Caco-2 (cell line): Measurements from ENCODE around the gene VAV2. TPM values are rescaled to one million over a fixed set of nuclear protein-coding genes. Genes with fewer than 3 reads are reported as not detected.

Source experiments
- BruUV-seq: library from RNA; stranded (reverse); fragments of 400-500 nt; replicated peaks from 2 replicates; lab custom pipeline; 2021; lab: Mats Ljungman, UMichigan
- CTCF ChIA-PET: fragments of 300-600 bp; sonication (Branson Sonifier 250); formaldehyde crosslinking; loops from one replicate; lab custom pipeline; 2022; ENCODE audit warnings: antibody characterized with exemption; lab: Charles Lee
- POLR2A ChIA-PET: fragments of 300-600 bp; sonication (Branson Sonifier 250); formaldehyde crosslinking; loops from one replicate; lab custom pipeline; 2022; ENCODE audit warnings: antibody characterized with exemption; lab: Charles Lee
- DNase-seq, 2 experiments: peaks; one replicate each; pipeline versions ENCODE4 v3.0.0 to v3.0.0-alpha.2; 2020 to 2022
- H3K27me3 ChIP-seq: replicated peaks from 2 replicates; pipeline ENCODE4 v1.6.0; 2011; ENCODE audit warnings: low read length; ENCODE audit not compliant: control insufficient read depth, insufficient read depth
- H3K36me3 ChIP-seq: 2 replicates; pipeline ENCODE4 v1.5.1; 2011; ENCODE audit warnings: low read length; ENCODE audit not compliant: control insufficient read depth, insufficient read depth
- H3K4me1 ChIP-seq: fragments of 250-450 bp; sonication (Bioruptor Pico); 2 replicates; pipeline ENCODE4 v1.5.1; 2020; ENCODE audit warnings: mild to moderate bottlenecking
- H3K4me3 ChIP-seq: 2 replicates; pipeline ENCODE4 v1.5.1; 2011; ENCODE audit warnings: low read depth, mild to moderate bottlenecking, control low read depth, low read length
- H3K9me3 ChIP-seq: fragments of 250-450 bp; sonication (Bioruptor Pico); 2 replicates; pipeline ENCODE4 v1.5.1; 2020; ENCODE audit warnings: mild to moderate bottlenecking, moderate library complexity
- H3K27ac Mint-ChIP-seq: one replicate; pipeline ENCODE4 v1.8.0; 2022; ENCODE audit warnings: mixed read lengths; ENCODE audit not compliant: unreplicated experiment
- H3K27me3 Mint-ChIP-seq: one replicate; pipeline ENCODE4 v1.8.0; 2022; ENCODE audit warnings: mixed read lengths; ENCODE audit not compliant: insufficient read depth, unreplicated experiment
- H3K36me3 Mint-ChIP-seq: one replicate; pipeline ENCODE4 v1.8.0; 2022; ENCODE audit warnings: mild to moderate bottlenecking, mixed read lengths; ENCODE audit not compliant: insufficient read depth, unreplicated experiment
- H3K4me1 Mint-ChIP-seq: one replicate; pipeline ENCODE4 v1.8.0; 2022; ENCODE audit warnings: low read depth, mixed read lengths; ENCODE audit not compliant: unreplicated experiment
- H3K4me3 Mint-ChIP-seq: one replicate; pipeline ENCODE4 v1.8.0; 2022; ENCODE audit warnings: mild to moderate bottlenecking, moderate library complexity, mixed read lengths; ENCODE audit not compliant: unreplicated experiment
- H3K9me3 Mint-ChIP-seq: one replicate; pipeline ENCODE4 v1.8.0; 2022; ENCODE audit warnings: mixed read lengths; ENCODE audit not compliant: unreplicated experiment
- CTCF ChIP-seq, 2 experiments: fragments of 200-600 bp in 1 of 2; IDR thresholded peaks; 1 replicate in 1 of 2; 2 replicates in 1 of 2; pipeline versions ENCODE4 v1.5.1 to v1.8.0; 2011 to 2022; ENCODE audit warnings: antibody characterized with exemption in 1 of 2, control low read depth in 1 of 2, inconsistent platforms in 1 of 2, low read depth in 1 of 2, low read length in 1 of 2, mild to moderate bottlenecking in 1 of 2, moderate library complexity in 1 of 2; ENCODE audit not compliant: insufficient read depth in 1 of 2, severe bottlenecking in 1 of 2, unreplicated experiment in 1 of 2
- intact Hi-C: fragments of 100-400 bp; cut with micrococcal nuclease; formaldehyde crosslinking; loops from one replicate; pipeline ENCODE4 v1.10.0; 2022; ENCODE audit not compliant: unreplicated experiment
- total RNA-seq: library from RNA; stranded (reverse); gene quantifications from 2 replicates; pipeline ENCODE4 v1.2.3, GENCODE V29; 2022

Gene VAV2
- total RNA-seq, 1 experiment from 2014 or later, result 55.3 TPM

GRCh38 chr9:133786907-133787753 lies 205.0 kb downstream of the VAV2 start:
- no peaks in the 10 kb centered on the region for H3K27me3 Mint-ChIP-seq
- H3K27me3 ChIP-seq, result no peaks in the 10 kb centered on the region
- H3K4me3 ChIP-seq, result no peak overlapping the region
- H3K27ac Mint-ChIP-seq, result no peak overlapping the region
- peaks cover 9% of the 10 kb centered on the region for H3K4me1 ChIP-seq
- peaks cover 2% of the 10 kb centered on the region for H3K36me3 ChIP-seq
- DNase-seq, result no peak
- no peaks in the 10 kb centered on the region for H3K9me3 Mint-ChIP-seq
- no peak overlapping the region for H3K4me3 Mint-ChIP-seq
- ChIA-PET POLR2A (no interaction called here), CTCF (interaction anchor here (1.1 kb wide), 1 partner anchor 44 kb away, joined by 3 read pairs; no protein-coding TSS in a partner anchor)
- BruUV-seq, result no TSS peak
- intact Hi-C loops, result no loop called here
- no peaks in the 10 kb centered on the region for H3K4me1 Mint-ChIP-seq
- peaks cover 42% of the 10 kb centered on the region for H3K36me3 Mint-ChIP-seq
- no peaks in the 10 kb centered on the region for H3K9me3 ChIP-seq
- TF ChIP-seq CTCF (IDR thresholded peaks at IDR 0.05; ENCODE audit: insufficient read depth in 1 of 2, low read depth in 1 of 2, low read length in 1 of 2, severe bottlenecking in 1 of 2, unreplicated experiment in 1 of 2), result no peak

- Mint-ChIP-seq H3K9me3 (no peaks in the 10 kb centered on the region), H3K27me3 (no peaks in the 10 kb centered on the region), H3K27ac (no peak overlapping the region), H3K36me3 (peaks cover 44% of the 10 kb centered on the region), H3K4me3 (no peak overlapping the region), H3K4me1 (no peaks in the 10 kb centered on the region)
- POLR2A ChIA-PET, result no interaction called here
- Histone ChIP-seq H3K9me3 (no peaks in the 10 kb centered on the region), H3K36me3 (peaks cover 1% of the 10 kb centered on the region; the same call in 1 of the 2 replicates), H3K4me1 (peaks cover 9% of the 10 kb centered on the region), H3K27me3 (no peaks in the 10 kb centered on the region), H3K4me3 (no peak overlapping the region)
- CTCF ChIA-PET, result no interaction called here
- BruUV-seq, result no TSS peak
- intact Hi-C loops, result no loop called here
- no peak for DNase-seq
- TF ChIP-seq CTCF (IDR thresholded peaks at IDR 0.05; ENCODE audit: insufficient read depth in 1 of 2, low read depth in 1 of 2, low read length in 1 of 2, severe bottlenecking in 1 of 2, unreplicated experiment in 1 of 2), result no peak
Observed at GRCh38 chr9:133786371-133786753, 205.8 kb downstream of the VAV2 start.

- Histone ChIP-seq H3K36me3 (peaks cover 3% of the 10 kb centered on the region), H3K27me3 (no peaks in the 10 kb centered on the region), H3K4me3 (no peak overlapping the region), H3K4me1 (peaks cover 9% of the 10 kb centered on the region), H3K9me3 (no peaks in the 10 kb centered on the region)
- POLR2A ChIA-PET, result no interaction called here
- H3K36me3 Mint-ChIP-seq, result peaks cover 49% of the 10 kb centered on the region
- CTCF ChIA-PET, result no interaction called here
- no peak overlapping the region for H3K27ac Mint-ChIP-seq
- TF ChIP-seq CTCF (IDR thresholded peaks at IDR 0.05; ENCODE audit: insufficient read depth in 1 of 2, low read depth in 1 of 2, low read length in 1 of 2, severe bottlenecking in 1 of 2, unreplicated experiment in 1 of 2), result no peak
- no peaks in the 10 kb centered on the region for H3K9me3 Mint-ChIP-seq
- H3K27me3 Mint-ChIP-seq, result no peaks in the 10 kb centered on the region
- no peak for DNase-seq
- no peaks in the 10 kb centered on the region for H3K4me1 Mint-ChIP-seq
- no peak overlapping the region for H3K4me3 Mint-ChIP-seq
- intact Hi-C loops, result no loop called here
- BruUV-seq, result no TSS peak
Observed at GRCh38 chr9:133785753-133786370, 206.3 kb downstream of the VAV2 start.
